HL-60 (cell line): ENCODE data around the gene INTS6L.

Source experiments
- POLR2AphosphoS5 ChIP-seq: IDR thresholded peaks from 2 replicates; pipeline ENCODE4 v1.6.1; 2012; ENCODE audit warnings: low read depth
- SPI1 ChIP-seq: IDR thresholded peaks from 2 replicates; pipeline ENCODE4 v1.6.1; 2012; ENCODE audit warnings: low read depth, mild to moderate bottlenecking, borderline replicate concordance
- TF ChIP-seq, protein P1 (sequence below): IDR thresholded peaks from one replicate; pipeline ENCODE4 v1.5.1; 2011; ENCODE audit warnings: low read length, control low read depth, inconsistent platforms; ENCODE audit not compliant: insufficient read depth
- TF ChIP-seq, protein P2 (sequence below): IDR thresholded peaks from 2 replicates; pipeline ENCODE4 v1.6.1; 2012; ENCODE audit warnings: low read depth; ENCODE audit not compliant: insufficient replicate concordance

DNA sequence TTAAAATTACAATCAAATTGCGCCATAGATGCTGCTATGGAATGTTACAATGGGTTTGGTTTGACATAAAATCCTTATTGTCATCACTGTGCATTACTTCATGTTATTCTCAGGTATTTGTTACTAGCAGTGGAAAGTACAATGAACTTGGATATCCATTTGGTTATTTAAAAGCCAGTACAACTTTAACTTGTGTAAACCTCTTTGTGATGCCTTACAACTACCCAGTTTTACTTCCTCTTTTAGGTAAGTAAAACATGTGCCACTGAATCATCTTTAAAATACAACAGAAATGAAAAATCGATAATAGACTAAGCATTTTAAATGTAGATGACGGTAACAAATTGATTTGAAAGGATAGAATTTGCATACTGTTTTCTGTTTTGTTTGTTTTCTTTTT is 35.6 kb downstream of the INTS6L start:
- TF ChIP-seq, protein P1, sequence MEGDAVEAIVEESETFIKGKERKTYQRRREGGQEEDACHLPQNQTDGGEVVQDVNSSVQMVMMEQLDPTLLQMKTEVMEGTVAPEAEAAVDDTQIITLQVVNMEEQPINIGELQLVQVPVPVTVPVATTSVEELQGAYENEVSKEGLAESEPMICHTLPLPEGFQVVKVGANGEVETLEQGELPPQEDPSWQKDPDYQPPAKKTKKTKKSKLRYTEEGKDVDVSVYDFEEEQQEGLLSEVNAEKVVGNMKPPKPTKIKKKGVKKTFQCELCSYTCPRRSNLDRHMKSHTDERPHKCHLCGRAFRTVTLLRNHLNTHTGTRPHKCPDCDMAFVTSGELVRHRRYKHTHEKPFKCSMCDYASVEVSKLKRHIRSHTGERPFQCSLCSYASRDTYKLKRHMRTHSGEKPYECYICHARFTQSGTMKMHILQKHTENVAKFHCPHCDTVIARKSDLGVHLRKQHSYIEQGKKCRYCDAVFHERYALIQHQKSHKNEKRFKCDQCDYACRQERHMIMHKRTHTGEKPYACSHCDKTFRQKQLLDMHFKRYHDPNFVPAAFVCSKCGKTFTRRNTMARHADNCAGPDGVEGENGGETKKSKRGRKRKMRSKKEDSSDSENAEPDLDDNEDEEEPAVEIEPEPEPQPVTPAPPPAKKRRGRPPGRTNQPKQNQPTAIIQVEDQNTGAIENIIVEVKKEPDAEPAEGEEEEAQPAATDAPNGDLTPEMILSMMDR: no peak
- no peak for TF ChIP-seq SPI1
- TF ChIP-seq POLR2AphosphoS5: no peak
- TF ChIP-seq, protein P2, sequence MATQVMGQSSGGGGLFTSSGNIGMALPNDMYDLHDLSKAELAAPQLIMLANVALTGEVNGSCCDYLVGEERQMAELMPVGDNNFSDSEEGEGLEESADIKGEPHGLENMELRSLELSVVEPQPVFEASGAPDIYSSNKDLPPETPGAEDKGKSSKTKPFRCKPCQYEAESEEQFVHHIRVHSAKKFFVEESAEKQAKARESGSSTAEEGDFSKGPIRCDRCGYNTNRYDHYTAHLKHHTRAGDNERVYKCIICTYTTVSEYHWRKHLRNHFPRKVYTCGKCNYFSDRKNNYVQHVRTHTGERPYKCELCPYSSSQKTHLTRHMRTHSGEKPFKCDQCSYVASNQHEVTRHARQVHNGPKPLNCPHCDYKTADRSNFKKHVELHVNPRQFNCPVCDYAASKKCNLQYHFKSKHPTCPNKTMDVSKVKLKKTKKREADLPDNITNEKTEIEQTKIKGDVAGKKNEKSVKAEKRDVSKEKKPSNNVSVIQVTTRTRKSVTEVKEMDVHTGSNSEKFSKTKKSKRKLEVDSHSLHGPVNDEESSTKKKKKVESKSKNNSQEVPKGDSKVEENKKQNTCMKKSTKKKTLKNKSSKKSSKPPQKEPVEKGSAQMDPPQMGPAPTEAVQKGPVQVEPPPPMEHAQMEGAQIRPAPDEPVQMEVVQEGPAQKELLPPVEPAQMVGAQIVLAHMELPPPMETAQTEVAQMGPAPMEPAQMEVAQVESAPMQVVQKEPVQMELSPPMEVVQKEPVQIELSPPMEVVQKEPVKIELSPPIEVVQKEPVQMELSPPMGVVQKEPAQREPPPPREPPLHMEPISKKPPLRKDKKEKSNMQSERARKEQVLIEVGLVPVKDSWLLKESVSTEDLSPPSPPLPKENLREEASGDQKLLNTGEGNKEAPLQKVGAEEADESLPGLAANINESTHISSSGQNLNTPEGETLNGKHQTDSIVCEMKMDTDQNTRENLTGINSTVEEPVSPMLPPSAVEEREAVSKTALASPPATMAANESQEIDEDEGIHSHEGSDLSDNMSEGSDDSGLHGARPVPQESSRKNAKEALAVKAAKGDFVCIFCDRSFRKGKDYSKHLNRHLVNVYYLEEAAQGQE: no peak
